GM21737 (cell line): ENCODE measurements around the gene NR2E1.

Source experiments
- ATAC-seq: cut with Tn5 transposase; IDR thresholded peaks from one replicate; pipeline ENCODE4 v1.9.1; 2021; ENCODE audit warnings: mild to moderate bottlenecking, moderate library complexity; ENCODE audit not compliant: unreplicated experiment

The NR2E1 gene

DNA sequence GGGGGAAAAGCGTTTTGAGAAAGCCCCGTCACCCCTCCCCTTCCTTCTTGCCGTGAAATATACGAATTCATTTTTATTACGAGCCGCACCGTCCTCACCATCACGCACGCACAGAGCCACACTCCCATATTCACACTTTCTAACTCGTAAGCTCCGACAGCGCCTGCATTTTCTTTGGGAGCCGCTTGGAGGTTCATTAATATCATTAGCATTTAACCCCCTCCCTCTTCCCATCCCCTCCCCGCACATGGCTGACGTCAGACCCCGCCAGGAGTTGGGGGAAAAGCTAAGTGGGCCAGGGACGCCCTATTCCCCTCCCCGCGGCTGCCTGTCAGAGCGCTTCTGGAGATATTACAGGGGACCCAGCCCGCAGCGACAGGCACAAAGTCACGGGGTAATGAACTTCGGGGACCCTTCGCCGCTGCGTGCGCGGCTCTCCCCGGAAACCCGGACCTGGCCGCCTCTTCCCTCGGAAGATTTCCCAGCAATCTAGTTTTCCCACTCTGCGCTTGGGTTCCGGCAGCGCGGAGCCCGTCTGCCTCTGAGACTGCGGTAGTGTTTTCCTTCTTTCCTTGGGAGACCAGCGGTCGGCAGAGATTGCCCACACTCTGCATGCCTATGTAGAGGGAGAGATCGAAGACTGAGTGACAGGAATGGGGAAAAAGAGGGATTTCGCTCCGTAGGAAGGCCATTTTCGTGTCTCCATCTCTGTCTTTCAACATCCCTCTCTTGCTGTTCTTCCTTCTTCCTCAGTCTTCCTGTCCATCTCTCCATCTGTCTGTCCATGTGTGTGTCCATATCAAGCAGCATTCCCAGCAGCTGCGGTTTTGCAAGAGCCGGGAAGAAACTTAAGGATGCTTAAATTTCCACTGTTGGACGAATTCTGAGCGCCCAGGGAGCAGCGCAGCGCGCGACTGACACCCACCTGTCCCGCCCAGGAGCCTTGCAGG is at the start of gene NR2E1:
TSS of gene NR2E1 (plus strand) at position 309 of the 950 bp plus-strand sequence. CDS start 744 bp downstream, outside the sequence.
- ATAC-seq, result no peak

DNA sequence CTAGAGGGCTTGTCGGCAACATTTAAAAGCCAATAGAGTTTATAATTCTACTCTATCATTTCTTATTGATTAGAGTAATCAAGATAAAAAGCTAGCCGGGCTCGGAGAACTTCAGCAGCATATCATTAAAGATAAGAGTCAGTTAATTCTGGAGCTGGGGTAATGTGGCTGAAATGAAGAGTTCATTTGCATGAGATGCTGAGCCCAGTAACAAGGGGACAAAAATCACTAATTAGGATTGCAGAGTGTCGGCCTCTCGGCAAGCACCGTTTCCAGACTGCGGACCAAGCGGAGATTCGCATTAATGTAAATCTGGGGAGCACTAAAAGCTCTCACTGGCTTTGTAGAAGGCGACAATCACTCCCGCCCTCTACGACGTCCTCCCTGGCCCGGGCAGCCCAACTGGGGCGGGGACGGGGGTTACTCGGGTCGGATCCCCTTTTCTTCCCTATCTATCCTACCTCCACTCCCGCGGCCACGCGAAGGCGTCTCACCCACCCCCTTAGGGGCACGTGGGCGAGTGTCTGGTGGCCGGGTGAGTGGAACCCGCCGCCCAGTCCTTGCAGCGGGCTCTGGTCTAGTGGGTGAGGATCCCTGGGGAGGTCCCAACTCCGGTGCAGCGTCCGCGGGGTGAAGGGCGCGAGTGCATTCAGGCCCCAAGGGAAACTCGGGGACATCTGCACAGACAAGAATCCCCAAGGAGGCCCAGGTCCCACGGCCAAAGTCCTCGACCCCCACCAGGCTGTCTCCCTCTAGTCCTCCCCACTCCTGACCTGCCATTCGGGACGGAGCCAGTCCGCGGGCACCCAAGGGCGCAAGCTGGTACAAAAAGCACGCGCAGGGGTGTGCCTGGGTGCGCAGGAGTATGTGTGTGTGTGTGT is 49.0 kb upstream of the NR2E1 start:
- ATAC-seq, result no peak

DNA sequence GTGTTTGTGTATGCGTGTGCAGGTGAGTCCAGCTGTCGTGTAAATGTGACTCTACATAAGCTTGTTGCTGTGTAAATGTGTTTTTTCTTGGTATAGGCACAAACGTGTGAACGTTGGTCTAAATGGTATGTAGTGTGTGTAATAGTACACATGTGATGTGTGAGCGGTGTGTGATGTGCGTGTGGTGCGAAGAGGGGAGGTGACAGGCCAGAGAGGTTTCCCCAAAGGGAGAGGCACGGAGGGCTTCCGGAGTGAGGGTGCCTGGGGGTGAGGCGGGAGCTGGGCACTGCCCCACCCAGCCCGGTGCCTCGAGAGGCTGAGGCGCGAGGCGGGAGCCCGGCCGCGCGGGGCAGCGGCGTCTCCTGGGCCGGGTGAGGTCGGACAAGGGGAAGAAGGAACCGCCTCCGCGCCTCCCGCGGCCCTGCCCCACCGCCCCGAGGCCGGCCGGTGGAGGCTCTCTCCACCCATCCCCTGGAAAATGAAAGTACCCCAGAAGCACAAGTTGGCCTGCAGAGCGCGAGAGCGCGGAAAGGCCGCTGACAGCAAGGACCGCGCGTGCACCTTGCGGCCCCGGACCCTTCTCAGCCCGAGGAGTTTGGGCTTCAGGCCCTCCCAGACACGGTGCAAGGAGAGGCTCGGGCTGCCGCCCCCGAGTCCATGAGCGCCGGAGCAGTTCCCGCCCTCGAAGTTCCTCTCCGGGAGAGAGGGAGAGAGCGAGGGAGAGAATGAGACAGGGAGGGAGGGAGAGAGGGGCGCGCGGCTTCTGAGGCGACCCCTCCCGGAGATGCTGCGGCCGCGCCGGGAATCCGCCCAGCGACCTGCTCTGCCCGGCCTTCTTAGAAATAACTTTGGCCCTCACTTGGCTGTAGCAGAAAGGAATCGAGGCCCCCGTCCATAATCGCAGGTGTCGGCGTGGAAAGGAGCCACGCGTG is 48.1 kb upstream of the NR2E1 start:
- ATAC-seq, result peak; percentile 47

DNA sequence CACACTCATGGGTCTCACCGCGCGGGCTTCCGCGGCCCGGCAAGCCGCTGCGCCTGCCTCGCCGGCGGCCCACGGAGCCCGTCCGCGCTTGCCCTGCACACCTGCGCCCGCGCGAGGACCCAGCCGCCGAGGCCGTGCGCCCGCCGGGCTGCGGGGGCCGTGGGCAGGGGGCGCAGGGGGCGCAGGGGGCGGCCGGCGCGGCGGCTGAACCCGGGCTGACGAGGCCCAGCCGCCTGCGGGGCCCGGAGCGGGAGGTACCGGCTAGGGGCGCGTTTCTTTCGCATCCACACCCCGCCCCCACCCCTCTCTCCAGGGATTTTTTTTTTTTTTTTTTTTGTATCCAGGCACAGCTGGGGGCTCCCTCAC is 47.5 kb upstream of the NR2E1 start:
- no peak for ATAC-seq

DNA sequence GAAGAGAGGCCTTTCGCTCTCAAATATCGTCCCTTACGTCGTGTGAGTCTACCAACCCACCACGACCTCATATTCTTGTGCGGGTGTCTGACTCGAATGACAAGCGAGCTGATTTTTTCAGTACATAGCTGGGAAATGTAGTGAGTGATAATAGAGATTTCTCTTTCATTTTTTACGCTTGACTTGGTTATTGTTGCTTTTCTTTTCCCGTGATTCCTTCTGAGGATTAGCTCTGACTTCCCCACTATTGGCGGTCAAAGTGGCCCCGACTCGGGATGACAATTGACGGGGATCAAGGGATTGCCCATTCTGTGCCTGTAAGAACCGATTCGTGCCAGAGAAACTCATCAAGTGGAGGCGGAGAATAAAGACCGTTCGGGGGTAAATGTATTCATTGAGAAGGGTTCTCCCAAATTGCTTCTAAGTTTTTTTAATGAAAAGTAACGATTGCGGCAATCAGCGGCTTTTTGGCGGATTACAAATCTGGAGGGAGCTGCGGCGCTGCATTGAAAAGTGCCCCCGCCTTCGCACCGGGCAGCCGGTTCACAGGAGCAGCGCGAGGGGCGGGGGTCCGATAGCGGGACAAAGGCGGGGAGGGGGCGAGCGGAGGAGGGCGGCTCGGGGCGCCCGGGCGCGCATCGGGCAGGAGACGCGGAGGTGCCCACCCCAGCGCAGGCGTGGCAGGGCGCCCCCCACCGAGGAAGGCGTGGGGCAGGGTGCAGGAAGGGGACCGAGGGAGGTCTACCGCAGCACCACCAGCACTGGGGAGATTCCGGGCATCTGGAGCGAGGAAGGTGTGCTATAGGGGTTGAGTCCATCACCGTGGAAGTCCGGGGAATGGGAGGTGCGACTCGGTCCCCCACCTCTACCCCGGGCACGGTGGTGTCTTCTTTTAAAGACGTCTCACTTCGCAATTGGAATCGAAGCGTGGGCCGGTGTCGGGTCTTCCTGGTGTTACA is 46.7 kb upstream of the NR2E1 start:
- no peak for ATAC-seq

DNA sequence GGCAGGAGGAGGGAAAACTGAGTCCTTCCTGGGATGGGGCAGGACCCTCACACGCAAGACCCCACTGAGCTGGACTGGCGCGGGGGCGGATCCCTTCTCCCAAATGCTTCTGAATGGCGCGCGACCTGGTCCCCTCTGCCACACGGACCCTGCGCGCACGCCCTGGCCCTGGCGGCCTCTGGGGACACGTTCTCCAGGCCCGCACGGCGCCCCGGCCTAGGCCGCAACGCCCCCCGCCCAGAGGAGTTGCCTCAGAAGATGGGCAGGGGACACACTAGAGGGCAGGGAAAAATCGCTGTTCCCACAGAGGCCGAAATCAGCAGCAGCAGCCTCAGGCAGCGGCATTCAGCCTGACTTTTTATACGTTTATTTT is 46.1 kb upstream of the NR2E1 start:
- ATAC-seq, result no peak

DNA sequence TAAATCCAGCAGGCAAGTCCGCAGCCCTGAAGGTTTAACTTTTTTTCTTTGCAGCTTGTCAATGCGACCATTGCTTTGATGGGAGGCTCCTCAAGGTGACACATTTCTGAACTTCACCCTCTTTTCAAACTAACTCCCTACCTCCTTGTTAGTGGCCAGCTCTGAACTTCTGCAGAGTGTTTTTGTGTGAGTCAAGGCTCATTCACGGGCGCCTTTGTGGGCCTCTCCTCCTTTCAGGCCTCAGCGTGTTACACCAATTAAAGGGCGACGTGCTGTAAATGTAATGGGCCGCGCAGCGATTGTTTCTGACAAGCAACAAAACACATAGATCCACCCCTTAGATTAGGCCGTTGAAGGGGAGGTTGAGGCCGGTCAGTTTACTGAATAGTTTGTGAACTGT is 45.5 kb upstream of the NR2E1 start:
- ATAC-seq, result no peak

DNA sequence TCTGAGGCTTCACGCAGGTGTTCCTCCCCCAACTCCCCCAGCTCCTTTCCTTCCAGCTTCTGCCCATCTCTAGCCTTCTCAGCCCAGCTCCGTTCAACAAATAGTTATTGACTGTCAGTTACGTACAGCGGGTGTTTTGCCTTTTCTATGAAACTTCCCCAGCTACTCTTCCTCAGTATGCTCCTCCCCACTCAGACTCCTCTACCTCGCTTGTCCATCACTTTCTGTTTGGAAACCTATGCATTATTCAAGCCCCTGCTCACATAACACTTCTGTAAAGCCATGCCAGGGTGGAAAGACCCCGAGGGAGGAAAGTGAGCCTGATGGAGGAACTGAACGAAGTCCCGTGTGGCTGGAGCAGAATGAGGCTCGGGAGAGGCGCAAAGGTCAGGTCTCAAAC is 44.2 kb upstream of the NR2E1 start:
- ATAC-seq, result no peak

DNA sequence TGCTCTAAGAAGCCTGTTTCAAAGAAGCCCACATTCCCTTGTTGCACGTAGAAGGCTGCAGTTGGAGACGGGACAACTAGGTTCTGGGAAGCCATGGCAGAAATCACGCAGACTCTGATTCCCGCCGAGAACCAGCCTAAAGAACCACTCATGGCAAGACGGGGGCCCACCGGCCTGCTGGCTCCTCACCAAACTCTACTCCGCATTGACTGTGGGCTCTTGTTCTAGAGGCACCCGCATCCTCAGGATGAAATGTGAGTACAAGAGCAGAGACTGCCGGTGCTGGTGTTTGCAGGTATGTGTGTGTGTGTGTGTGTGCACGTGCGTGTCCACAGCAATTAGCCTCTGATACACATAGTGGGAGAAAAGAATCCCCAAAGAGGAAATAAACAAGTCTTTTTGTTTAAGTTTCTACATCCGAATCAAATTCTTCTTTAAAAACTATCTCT is 42.3 kb upstream of the NR2E1 start:
- ATAC-seq, result no peak

DNA sequence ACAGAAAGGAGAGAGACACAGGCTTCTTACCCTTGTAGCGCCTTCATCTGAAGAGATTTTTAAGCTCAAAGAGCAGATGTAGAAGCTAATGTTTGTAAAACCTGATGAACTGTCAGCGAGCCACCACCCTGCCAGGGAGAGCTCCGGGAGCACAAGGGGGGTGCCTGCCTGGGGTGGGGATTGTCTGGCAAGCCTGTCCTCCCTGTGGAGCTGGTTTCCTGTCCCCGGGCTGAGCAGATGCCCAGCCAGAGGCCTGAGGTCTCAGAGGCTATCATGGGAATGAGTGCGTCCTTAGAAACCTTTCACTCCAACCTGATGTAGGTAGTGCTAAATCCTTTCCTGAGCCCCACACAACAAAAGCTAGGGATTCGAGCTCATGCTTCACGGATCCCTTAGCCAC is 41.9 kb upstream of the NR2E1 start:
- no peak for ATAC-seq

DNA sequence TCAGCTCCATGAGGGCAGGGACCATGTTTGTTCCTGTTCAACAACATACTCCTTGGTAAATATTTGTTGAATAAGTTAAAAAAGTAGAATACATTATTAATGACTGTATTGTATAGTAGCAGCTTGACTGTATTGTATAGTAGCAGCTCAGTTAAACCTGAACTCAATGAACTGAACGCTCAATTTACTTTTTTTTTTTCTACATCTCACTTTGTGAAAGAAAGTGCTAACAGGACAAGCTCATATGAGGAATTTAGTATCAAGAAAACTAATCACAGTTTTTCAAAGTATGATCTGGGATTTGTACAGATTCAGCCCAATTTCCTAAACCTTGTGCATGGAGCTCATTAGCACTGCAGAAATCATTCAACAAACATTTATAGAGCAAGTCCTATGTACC is 38.8 kb upstream of the NR2E1 start:
- no peak for ATAC-seq

DNA sequence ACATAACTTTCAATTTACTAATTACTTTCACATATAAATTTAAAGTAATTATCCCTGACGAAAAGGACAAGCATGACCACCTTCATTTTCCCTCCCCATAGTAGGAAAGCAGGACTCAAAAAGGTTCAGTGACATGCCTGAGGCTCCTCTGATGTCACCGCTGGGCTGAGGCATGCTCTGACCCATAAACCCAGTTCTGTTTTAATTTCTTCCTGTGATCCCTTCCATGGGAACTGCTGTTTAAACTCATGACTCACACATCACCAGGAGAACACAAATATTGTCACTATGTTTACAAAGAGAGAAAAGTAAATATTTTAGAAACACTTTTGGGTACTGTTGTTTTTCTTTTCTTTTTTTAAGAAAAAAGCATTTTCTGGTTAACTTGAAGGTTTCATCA is 38.0 kb upstream of the NR2E1 start:
- ATAC-seq, result no peak

DNA sequence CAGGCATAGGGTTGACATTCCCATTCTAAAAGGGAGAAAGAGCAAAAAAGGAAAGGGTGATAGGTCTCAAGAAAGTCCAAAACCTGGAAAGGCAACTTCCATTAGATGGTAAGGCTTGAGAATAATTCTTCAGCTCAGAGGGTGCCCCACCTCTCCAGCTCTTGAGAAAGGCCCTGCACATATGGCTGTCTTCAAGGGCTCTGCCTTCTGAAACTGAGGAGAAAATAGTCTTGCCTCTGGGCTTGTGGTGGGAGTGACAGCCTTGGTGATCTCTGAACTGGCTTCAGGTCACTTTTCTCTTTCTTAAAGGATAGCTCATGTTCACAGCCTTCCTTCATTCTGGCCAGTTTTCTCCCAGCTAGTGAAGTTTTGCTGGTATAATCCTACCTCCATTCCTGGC is 35.6 kb upstream of the NR2E1 start:
- no peak for ATAC-seq

DNA sequence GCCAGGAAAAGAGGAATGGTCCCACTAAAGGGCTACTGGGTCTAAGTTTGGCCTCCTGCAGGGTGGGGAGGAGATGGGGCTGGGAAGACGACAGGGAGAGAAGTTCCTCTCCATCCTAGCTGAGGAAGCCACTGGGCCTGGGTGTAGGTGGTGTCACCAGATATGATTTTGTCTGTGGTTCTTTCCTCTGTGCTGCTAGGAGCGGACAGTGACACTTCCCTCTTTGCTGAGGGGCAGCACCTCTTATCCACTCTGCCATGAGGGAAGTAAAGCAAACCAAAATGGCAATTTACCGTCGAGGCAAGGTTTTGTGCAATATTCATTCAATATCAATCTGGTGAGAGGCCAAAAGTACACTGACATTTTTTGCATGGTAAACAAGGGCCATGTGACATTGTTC is 33.0 kb upstream of the NR2E1 start:
- no peak for ATAC-seq

DNA sequence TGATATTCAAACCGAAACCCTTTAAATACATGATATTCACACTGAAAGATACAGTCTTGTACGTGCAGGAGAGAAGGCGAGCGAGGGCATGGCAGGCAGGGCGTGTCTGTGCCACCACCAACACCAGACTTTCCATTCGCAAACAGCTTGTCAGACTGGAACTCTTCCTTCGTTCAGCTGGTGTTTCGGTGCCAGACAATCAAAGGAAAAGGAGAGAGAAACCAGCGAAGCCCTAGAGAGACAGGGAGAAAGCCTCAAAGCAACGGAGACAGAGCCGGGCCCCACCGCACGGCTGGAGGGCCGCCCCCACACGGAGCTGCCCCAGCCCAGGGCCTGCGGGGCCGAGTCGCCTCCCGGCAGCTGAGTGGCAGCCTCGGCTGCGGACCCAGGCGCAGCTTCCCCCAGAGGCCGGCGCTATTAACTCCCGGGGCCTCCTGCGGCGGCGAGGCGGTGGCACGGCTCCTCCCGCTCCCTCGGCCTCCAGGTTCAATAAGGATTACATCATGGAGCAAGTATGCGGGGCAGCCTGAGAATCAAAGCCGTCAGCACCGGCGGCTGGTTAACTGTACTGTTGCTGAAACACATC is 32.1 kb upstream of the NR2E1 start:
- no peak for ATAC-seq

DNA sequence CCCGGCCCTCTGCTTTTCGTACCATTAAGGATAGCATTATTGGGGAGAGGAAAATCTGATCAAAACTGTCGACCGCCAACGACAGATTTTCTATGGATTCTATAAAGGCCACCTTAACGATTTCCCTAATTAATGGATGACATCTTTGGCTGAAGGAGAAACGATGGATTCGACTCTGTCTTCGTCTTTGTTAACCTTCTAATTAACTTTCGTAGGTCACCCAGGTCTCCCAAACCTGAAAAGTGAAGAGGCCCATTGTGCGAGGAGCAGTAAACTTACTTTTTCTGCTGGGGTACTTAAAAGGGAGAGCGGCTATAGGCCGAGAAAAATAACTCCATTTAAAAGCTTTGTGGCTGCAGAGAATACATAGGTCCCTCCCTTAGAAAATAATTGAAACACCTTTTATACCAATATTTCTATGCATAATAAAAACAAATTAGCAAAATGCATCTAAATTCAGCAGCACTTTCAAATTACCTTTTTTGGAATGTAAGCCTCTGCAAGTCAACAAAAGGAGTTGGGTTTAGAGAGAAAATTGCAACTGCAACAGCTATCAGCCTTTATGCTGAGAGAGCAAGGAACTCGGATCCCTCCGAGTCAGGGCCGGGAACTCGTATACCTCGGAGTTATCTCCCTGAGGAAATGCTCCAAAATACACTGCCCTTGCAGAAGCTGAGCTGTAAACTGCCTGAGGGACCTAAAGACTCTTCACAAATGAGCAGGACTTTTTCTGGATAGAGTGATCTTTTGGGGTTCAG is 31.4 kb upstream of the NR2E1 start:
- no peak for ATAC-seq

DNA sequence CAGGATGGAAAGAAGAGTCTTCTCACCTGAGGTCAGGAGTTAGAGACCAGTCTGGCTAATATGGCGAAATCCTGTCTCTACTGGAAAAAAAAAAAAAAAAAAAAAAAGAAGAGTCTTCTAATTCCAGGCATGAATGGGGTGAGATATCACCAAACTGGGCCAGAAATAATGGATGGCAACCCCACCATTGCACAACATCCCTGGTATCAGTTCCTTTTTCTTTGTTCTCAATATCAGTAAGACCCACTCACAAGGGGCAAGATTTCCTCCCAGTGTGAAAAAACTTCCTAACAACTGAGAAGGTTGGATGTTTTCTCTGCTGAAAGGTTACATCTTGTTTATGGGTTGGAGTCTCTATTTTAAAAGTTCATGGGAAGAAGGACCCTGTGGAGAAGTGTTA is 23.6 kb upstream of the NR2E1 start:
- ATAC-seq, result no peak

DNA sequence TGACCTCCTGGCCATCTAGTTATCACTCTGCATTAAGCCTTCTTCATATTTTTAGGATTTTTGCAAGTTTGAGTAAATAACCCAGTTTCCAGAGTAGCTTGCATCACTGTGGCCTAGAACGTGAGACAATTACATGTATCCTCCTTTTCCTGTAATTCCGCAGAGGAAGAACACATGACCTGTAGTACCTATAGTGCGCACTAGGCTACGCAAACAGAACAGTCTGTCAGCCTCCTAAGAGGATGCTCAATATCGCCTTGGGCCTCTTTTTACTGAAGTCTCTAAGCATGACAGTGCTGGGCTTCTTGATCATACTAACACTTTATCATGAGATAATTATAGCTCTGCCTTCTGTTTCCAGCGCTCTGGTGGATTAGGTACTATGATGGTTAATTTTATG is 20.2 kb upstream of the NR2E1 start:
- no peak for ATAC-seq

DNA sequence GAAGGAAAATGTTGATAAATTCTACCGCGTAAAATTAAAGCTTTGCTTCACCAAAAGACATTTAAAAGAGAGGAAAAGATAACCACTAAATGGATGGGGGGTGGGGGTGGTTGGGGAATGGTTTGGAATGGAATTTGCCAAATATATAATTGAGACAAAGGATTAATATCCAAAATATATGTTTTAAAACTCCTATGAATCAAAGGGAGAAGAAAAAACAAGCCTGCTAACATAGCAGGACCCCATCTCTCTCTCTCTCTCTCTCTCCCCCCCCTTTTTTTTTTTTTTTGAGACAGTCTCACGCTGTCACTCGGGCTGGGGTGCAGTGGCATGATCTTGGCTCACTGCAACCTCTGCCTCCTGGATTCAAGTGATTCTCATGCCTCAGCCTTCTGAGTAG is 13.4 kb upstream of the NR2E1 start:
- no peak for ATAC-seq
